ENCODE results near the gene RPL18. TPM values are rescaled to one million over a fixed set of nuclear protein-coding genes. Genes with fewer than 3 reads are reported as not detected.

The RPL18 gene
- total RNA-seq, 1 experiment from 2014 or later, result 3,124 TPM

GRCh38 chr19:48630296-48631063 lies 11.5 kb upstream of the RPL18 start:
- peak; percentile 41 for DNase-seq (ENCODE audit: low read depth)

- DNase-seq (ENCODE audit: low read depth), result peak; percentile 16
These were observed 10.8 kb upstream of the RPL18 start for GRCh38 chr19:48629599-48630295.

- no peak for DNase-seq (ENCODE audit: low read depth)
These were observed 10.3 kb upstream of the RPL18 start for GRCh38 chr19:48629297-48629598.

GRCh38 chr19:48628486-48629296 lies 9.7 kb upstream of the RPL18 start:
- no peak for DNase-seq (ENCODE audit: low read depth)

GRCh38 chr19:48627865-48628314 lies 8.9 kb upstream of the RPL18 start:
- no peak for DNase-seq (ENCODE audit: low read depth)

- peak; percentile 63 for DNase-seq (ENCODE audit: low read depth)
These were observed 8.4 kb upstream of the RPL18 start for GRCh38 chr19:48627201-48627864.

- DNase-seq (ENCODE audit: low read depth), result no peak
These were observed 6.9 kb upstream of the RPL18 start for GRCh38 chr19:48625891-48626327.

GRCh38 chr19:48624791-48625723 lies 6.1 kb upstream of the RPL18 start:
- no peak for DNase-seq (ENCODE audit: low read depth)

- DNase-seq (ENCODE audit: low read depth), result peak; percentile 83
These were observed 5.2 kb upstream of the RPL18 start for GRCh38 chr19:48624067-48624594.

GRCh38 chr19:48623556-48624066 lies 4.6 kb upstream of the RPL18 start:
- DNase-seq (ENCODE audit: low read depth), result no peak

GRCh38 chr19:48619692-48620585 lies 961 bp upstream of the RPL18 start:
- no peak for DNase-seq (ENCODE audit: low read depth)

GRCh38 chr19:48618278-48618915 lies 581 bp downstream of the RPL18 start:
- DNase-seq (ENCODE audit: low read depth), result no peak

- DNase-seq (ENCODE audit: low read depth), result no peak
These were observed 1.6 kb downstream of the RPL18 start for GRCh38 chr19:48617146-48617937.

- no peak for DNase-seq (ENCODE audit: low read depth)
These were observed 2.4 kb downstream of the RPL18 start for GRCh38 chr19:48616491-48617056.

GRCh38 chr19:48616041-48616436 lies 2.9 kb downstream of the RPL18 start:
- no peak for DNase-seq (ENCODE audit: low read depth)

GRCh38 chr19:48615231-48616040 lies 3.5 kb downstream of the RPL18 start:
- no peak for DNase-seq (ENCODE audit: low read depth)

All from Daoy (cell line).